ENCODE measurements around the gene FCHSD1.

The FCHSD1 gene

GRCh38 chr5:141596867-141597266 lies 54.4 kb downstream of the FCHSD1 start:
- H3K9me3 ChIP-seq (ENCODE audit: insufficient read depth, low read length) = no peaks in the 10 kb centered on the region
- no peak for DNase-seq (ENCODE audit: low read depth, low spot score)
- H3K4me3 ChIP-seq (ENCODE audit: insufficient read length, low read depth) = no peak overlapping the region
- peaks cover 11% of the 10 kb centered on the region for H3K36me3 ChIP-seq (ENCODE audit: insufficient read depth, insufficient read length, low read length)
- H3K4me1 ChIP-seq (ENCODE audit: insufficient read depth, insufficient read length) = no peaks in the 10 kb centered on the region
- no peak overlapping the region for H3K9ac ChIP-seq (ENCODE audit: insufficient read length, low read depth)
- TF ChIP-seq YY1 (IDR thresholded peaks at IDR 0.05; ENCODE audit: insufficient read depth, insufficient read length) (no peak), ZNF274 (IDR thresholded peaks at IDR 0.05; ENCODE audit: low read depth, low read length) (no peak), SUZ12 (IDR thresholded peaks at IDR 0.05; ENCODE audit: extremely low read depth, insufficient read depth, insufficient read length) (no peak)
- no peaks in the 10 kb centered on the region for H3K27me3 ChIP-seq (ENCODE audit: insufficient read depth, insufficient read length)

GRCh38 chr5:141590127-141590526 lies 61.1 kb downstream of the FCHSD1 start:
- no peak overlapping the region for H3K4me3 ChIP-seq (ENCODE audit: insufficient read length, low read depth)
- no peak for DNase-seq (ENCODE audit: low read depth, low spot score)
- no peaks in the 10 kb centered on the region for H3K9me3 ChIP-seq (ENCODE audit: insufficient read depth, low read length)
- H3K27me3 ChIP-seq (ENCODE audit: insufficient read depth, insufficient read length) = no peaks in the 10 kb centered on the region
- TF ChIP-seq YY1 (IDR thresholded peaks at IDR 0.05; ENCODE audit: insufficient read depth, insufficient read length) (no peak), ZNF274 (IDR thresholded peaks at IDR 0.05; ENCODE audit: low read depth, low read length) (no peak), SUZ12 (IDR thresholded peaks at IDR 0.05; ENCODE audit: extremely low read depth, insufficient read depth, insufficient read length) (no peak)
- no peak overlapping the region for H3K9ac ChIP-seq (ENCODE audit: insufficient read length, low read depth)
- peaks cover 38% of the 10 kb centered on the region for H3K36me3 ChIP-seq (ENCODE audit: insufficient read depth, insufficient read length, low read length)
- H3K4me1 ChIP-seq (ENCODE audit: insufficient read depth, insufficient read length) = no peaks in the 10 kb centered on the region
